Upper lobe of left lung (tissue), 4 donors: ENCODE measurements around the gene TMEM92.

Experiments used
- POLR2A ChIP-seq, 4 donors: fragments of 450-650 bp; IDR thresholded peaks; one replicate each; pipeline ENCODE4 v1.5.1; 2016 to 2017; ENCODE audit warnings: antibody characterized with exemption in 4 of 4, mild to moderate bottlenecking in 2 of 4
- TF ChIP-seq, protein P1 (sequence below), 6 experiments: fragments of 450-650 bp in 4 of 6; fragments of 200-600 bp in 2 of 6; sonication (generic) in 2 of 6; IDR thresholded peaks; one replicate each; pipeline ENCODE4 v1.5.1; 2016 to 2019; ENCODE audit warnings: antibody characterized with exemption in 6 of 6

- no peak for TF ChIP-seq POLR2A (IDR thresholded peaks at IDR 0.05)
- TF ChIP-seq, protein P1, sequence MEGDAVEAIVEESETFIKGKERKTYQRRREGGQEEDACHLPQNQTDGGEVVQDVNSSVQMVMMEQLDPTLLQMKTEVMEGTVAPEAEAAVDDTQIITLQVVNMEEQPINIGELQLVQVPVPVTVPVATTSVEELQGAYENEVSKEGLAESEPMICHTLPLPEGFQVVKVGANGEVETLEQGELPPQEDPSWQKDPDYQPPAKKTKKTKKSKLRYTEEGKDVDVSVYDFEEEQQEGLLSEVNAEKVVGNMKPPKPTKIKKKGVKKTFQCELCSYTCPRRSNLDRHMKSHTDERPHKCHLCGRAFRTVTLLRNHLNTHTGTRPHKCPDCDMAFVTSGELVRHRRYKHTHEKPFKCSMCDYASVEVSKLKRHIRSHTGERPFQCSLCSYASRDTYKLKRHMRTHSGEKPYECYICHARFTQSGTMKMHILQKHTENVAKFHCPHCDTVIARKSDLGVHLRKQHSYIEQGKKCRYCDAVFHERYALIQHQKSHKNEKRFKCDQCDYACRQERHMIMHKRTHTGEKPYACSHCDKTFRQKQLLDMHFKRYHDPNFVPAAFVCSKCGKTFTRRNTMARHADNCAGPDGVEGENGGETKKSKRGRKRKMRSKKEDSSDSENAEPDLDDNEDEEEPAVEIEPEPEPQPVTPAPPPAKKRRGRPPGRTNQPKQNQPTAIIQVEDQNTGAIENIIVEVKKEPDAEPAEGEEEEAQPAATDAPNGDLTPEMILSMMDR (IDR thresholded peaks at IDR 0.05) = no peak
Measured at GRCh38 chr17:50283246-50283645, 9.0 kb downstream of the TMEM92 start.
